Spinal cord (tissue), 10 donors: Measurements from ENCODE around the gene DPCD. TPM values are rescaled to one million over a fixed set of nuclear protein-coding genes. Genes with fewer than 3 reads are reported as not detected.
"Not testable (repeated sequence)": the region's sequence is repeated elsewhere in the genome, so short reads cannot be mapped to it uniquely, and the experiment has no call there.

ENCODE experiments used
- DNase-seq, 6 donors: peaks; one replicate each; pipeline versions ENCODE4 v3.0.0 to v3.0.0-alpha.2; 2013 to 2015; ENCODE audit warnings: low spot score in 6 of 6, low read depth in 4 of 6
- H3K27ac ChIP-seq: one replicate; pipeline ENCODE4 v1.5.1; 2013; ENCODE audit warnings: low read depth, low read length, control low read depth
- H3K27me3 ChIP-seq: one replicate; pipeline ENCODE4 v1.6.1; 2013; ENCODE audit warnings: low read length; ENCODE audit not compliant: control insufficient read depth, insufficient read depth
- H3K36me3 ChIP-seq: one replicate; pipeline ENCODE4 v1.6.1; 2013; ENCODE audit warnings: low read length; ENCODE audit not compliant: control insufficient read depth, insufficient read depth
- H3K4me1 ChIP-seq: one replicate; pipeline ENCODE4 v1.6.1; 2013; ENCODE audit warnings: low read length; ENCODE audit not compliant: control insufficient read depth, insufficient read depth
- H3K4me3 ChIP-seq: one replicate; pipeline ENCODE4 v1.5.1; 2013; ENCODE audit warnings: low read depth, low read length, control low read depth
- H3K9me3 ChIP-seq: one replicate; pipeline ENCODE4 v1.6.1; 2013; ENCODE audit warnings: low read length; ENCODE audit not compliant: control insufficient read depth, insufficient read depth
- WGBS: methylation state at CpG from one replicate; pipeline ENCODE4 v1.1.5; 2013; ENCODE audit warnings: missing lambda C conversion rate; ENCODE audit not compliant: insufficient coverage; 5-methylcytosine and 5-hydroxymethylcytosine counted together
- polyA plus RNA-seq, 2 donors: library from polyadenylated mRNA; unstranded; fragments of 120-200 nt; gene quantifications; one replicate each; pipeline ENCODE4 v1.2.1, GENCODE V29; 2013; ENCODE audit not compliant: insufficient read length in 2 of 2
- total RNA-seq, 2 donors: library from RNA; depleted of rRNA in 1 of 2; stranded (reverse); fragments of 120-200 nt in 1 of 2; fragments of >200 nt in 1 of 2; gene quantifications; one replicate each; pipeline versions ENCODE4 v1.2.3 to v1.2.4, GENCODE V29; 2013 to 2014
- donor health status: healthy.

DPCD gene
- total and polyA plus RNA-seq, 4 donors, result 21.1 to 57.2 (median 42.2) TPM

DNA sequence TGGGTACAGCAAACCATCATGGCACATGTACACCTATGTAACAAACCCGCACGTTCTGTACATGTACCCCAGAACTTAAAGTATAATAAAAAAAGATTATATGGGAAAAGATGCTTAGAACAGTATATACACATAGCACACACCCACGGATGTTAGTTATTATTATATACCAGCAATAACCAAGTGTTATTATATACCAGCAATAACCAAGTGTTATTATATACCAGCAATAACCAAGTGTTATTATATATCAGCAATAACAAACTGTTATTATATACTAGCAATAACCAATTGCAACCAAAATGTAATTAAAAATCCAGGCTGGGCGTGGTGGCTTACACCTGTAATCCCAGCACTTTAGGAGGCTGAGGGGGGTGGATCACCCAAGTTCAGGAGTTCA lies 45.4 kb downstream of the DPCD start:
- H3K27ac ChIP-seq, H3K27me3 ChIP-seq, DNase-seq, H3K9me3 ChIP-seq, H3K4me1 ChIP-seq, H3K4me3 ChIP-seq: not testable (repeated sequence)
- WGBS, result no CpG with 5 or more reads among the region's 4 CpGs
- H3K36me3 ChIP-seq, result peaks cover 11% of the 10 kb centered on the region

DNA sequence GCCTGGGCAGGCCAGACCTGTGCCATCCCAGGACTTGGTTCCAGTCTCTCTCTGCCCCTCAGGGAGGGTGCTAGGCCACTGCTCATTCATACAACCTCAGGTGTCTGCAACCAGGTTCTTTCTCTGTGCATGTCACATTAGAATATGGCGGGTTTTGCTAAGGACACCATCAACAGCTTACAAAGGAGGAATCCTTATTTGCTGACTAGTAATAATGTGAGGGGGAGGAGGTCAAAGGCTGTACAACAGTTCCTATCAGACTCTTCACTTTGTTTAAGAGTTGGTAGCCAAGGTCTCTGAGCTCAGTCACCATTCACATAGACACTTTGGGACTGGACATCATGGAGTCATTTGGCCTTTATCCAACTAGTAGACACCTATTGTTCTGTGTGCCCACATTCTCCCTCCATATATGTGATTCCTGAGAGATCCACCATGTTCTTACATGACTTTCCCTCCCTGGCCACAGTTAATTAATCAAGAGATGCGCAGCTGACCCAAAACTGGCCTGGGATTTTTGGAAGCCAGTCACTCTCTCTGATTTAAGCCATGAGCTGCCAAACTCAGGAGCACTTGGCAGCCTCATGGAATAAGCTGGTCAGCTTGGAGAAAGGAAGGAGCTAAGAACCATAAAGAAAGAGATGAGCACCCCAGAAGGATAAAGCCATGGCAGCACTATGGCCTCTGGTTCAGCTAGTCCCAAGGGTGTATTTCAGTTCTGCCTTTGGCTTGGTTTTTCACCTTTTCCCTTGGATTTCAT lies 51.2 kb downstream of the DPCD start:
- no peaks in the 10 kb centered on the region for H3K9me3 ChIP-seq
- no peaks in the 10 kb centered on the region for H3K27me3 ChIP-seq
- DNase-seq, result no peak
- 100% methylated on average over 1 of the region's 2 CpGs for WGBS
- H3K4me3 ChIP-seq, result no peak overlapping the region
- no peak overlapping the region for H3K27ac ChIP-seq
- peaks cover 9% of the 10 kb centered on the region for H3K36me3 ChIP-seq
- H3K4me1 ChIP-seq, result peaks cover 20% of the 10 kb centered on the region

GRCh38 chr10:101643546-101643945 lies 55.4 kb downstream of the DPCD start:
- DNase-seq, result no peak
- Histone ChIP-seq H3K9me3 (no peaks in the 10 kb centered on the region), H3K36me3 (peaks cover 16% of the 10 kb centered on the region), H3K4me1 (peaks cover 48% of the 10 kb centered on the region), H3K4me3 (no peak overlapping the region), H3K27me3 (no peaks in the 10 kb centered on the region), H3K27ac (no peak overlapping the region)
- WGBS, result 83% methylated on average over 1 of the region's 3 CpGs

DNA sequence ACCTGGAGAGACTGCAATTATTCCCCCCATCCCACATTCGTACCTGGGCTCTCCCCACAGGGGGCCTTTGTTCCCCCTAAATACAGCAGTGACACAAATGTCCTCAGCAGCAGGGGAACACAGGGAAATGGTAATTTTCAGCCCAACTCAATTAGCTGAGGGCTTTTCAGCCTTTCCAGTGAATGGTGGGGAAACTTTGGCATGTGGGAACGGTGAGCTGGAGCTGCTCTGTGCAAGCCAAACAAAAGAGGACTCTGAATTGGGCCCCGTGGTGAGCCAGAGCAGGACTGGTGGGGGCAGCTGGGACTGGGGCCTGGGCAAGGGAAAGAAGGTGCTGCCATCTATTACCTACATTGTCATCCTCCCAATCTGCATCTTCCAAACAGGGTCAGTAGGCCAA lies 55.9 kb downstream of the DPCD start:
- Histone ChIP-seq H3K9me3 (no peaks in the 10 kb centered on the region), H3K27me3 (no peaks in the 10 kb centered on the region), H3K4me3 (no peak overlapping the region), H3K27ac (no peak overlapping the region), H3K4me1 (peaks cover 48% of the 10 kb centered on the region), H3K36me3 (peaks cover 16% of the 10 kb centered on the region)
- 15% methylated on average over 2 of the region's 3 CpGs for WGBS
- peak in 2 of 6 donors; percentile 63 to 73 for DNase-seq

- H3K4me1 ChIP-seq, result peaks cover 64% of the 10 kb centered on the region
- no peaks in the 10 kb centered on the region for H3K9me3 ChIP-seq
- peak overlapping the region; percentile 75 for H3K27ac ChIP-seq
- H3K27me3 ChIP-seq, result no peaks in the 10 kb centered on the region
- no peak overlapping the region for H3K4me3 ChIP-seq
- H3K36me3 ChIP-seq, result peaks cover 25% of the 10 kb centered on the region
- no peak for DNase-seq
- WGBS, result 73% methylated on average over 1 of the region's 1 CpG
Measured at GRCh38 chr10:101645659-101646058, 57.5 kb downstream of the DPCD start.

DNA sequence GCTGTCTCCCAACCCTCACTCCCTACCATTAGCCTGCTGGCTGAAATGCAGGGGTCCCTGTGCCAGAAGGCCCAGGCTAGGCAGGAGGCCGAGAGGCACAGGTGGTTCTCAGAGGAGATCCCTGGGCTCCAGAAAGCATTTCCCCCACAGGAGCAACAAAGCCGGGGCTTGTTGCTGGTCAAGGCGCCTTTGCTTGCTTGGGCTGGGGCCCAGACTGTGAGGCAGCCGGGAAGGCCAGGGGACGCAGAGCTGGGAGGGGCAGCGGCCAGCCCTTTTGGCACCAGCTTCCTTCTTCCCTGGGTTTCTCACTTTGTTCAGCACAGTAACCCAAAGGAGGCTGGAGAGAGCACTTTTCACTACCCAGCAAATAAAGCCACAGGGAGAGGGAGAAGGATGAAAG lies 58.2 kb downstream of the DPCD start:
- Histone ChIP-seq H3K27me3 (no peaks in the 10 kb centered on the region), H3K9me3 (no peaks in the 10 kb centered on the region), H3K4me1 (peaks cover 70% of the 10 kb centered on the region), H3K4me3 (no peak overlapping the region), H3K27ac (peak overlapping the region; percentile 75), H3K36me3 (peaks cover 28% of the 10 kb centered on the region)
- 28% methylated on average over 6 of the region's 6 CpGs for WGBS
- DNase-seq, result peak in 5 of 6 donors; percentile 32 to 85 (median 48)

- H3K36me3 ChIP-seq, result peaks cover 31% of the 10 kb centered on the region
- H3K9me3 ChIP-seq, result no peaks in the 10 kb centered on the region
- H3K27me3 ChIP-seq, result no peaks in the 10 kb centered on the region
- WGBS, result no CpG with 5 or more reads among the region's 2 CpGs
- H3K4me1 ChIP-seq, result peaks cover 76% of the 10 kb centered on the region
- H3K27ac ChIP-seq, result peak overlapping the region; percentile 47
- H3K4me3 ChIP-seq, result no peak overlapping the region
- no peak for DNase-seq
Measured at GRCh38 chr10:101647255-101647654, 59.1 kb downstream of the DPCD start.

- peaks cover 53% of the 10 kb centered on the region for H3K4me1 ChIP-seq
- DNase-seq, result peak in 1 of 6 donors; percentile 62
- 61% methylated on average over 5 of the region's 5 CpGs for WGBS
- peaks cover 29% of the 10 kb centered on the region for H3K36me3 ChIP-seq
- no peak overlapping the region for H3K4me3 ChIP-seq
- no peaks in the 10 kb centered on the region for H3K27me3 ChIP-seq
- H3K27ac ChIP-seq, result peak overlapping the region; percentile 25
- no peaks in the 10 kb centered on the region for H3K9me3 ChIP-seq
Measured at GRCh38 chr10:101649525-101650085, 61.5 kb downstream of the DPCD start.

GRCh38 chr10:101650863-101651262 lies 62.7 kb downstream of the DPCD start:
- Histone ChIP-seq H3K4me3 (no peak overlapping the region), H3K4me1 (peaks cover 41% of the 10 kb centered on the region), H3K36me3 (peaks cover 28% of the 10 kb centered on the region), H3K27ac (no peak overlapping the region), H3K27me3 (no peaks in the 10 kb centered on the region), H3K9me3 (no peaks in the 10 kb centered on the region)
- peak in 2 of 6 donors; percentile 19 to 34 for DNase-seq
- 42% methylated on average over 13 of the region's 15 CpGs for WGBS

- no peaks in the 10 kb centered on the region for H3K27me3 ChIP-seq
- H3K27ac ChIP-seq, result no peak overlapping the region
- no peak overlapping the region for H3K4me3 ChIP-seq
- H3K9me3 ChIP-seq, result no peaks in the 10 kb centered on the region
- WGBS, result 73% methylated on average over 3 of the region's 5 CpGs
- H3K4me1 ChIP-seq, result peaks cover 36% of the 10 kb centered on the region
- peaks cover 27% of the 10 kb centered on the region for H3K36me3 ChIP-seq
- DNase-seq, result no peak
Measured at GRCh38 chr10:101651336-101651735, 63.2 kb downstream of the DPCD start.
